GM12878 (cell line): ENCODE data around the gene ZNF41. TPM values are rescaled to one million over a fixed set of nuclear protein-coding genes. Genes with fewer than 3 reads are reported as not detected.

Source experiments
- ATAC-seq: fragments of 200-7000 bp; cut with Tn5 transposase; 3 replicates; pipeline ENCODE4 v1.9.1; 2020; ENCODE audit warnings: mild to moderate bottlenecking, moderate library complexity
- BruUV-seq: library from RNA; stranded (reverse); fragments of 400-500 nt; replicated peaks from 2 replicates; lab custom pipeline; 2021; lab: Mats Ljungman, UMichigan
- CTCF ChIA-PET: fragments of 300-600 bp; sonication (Branson Sonifier 250); formaldehyde crosslinking; extraction: SDS; loops from one replicate; lab custom pipeline; 2021; ENCODE audit warnings: inconsistent platforms; lab: Yijun Ruan, JAX
- POLR2A ChIA-PET: fragments of 350-600 bp; formaldehyde crosslinking; extraction: SDS; loops from one replicate; lab custom pipeline; 2021; ENCODE audit warnings: inconsistent platforms; lab: Charles Lee
- RAD21 ChIA-PET: fragments of 300-600 bp; sonication (Branson Sonifier 250); formaldehyde crosslinking; loops from one replicate; lab custom pipeline; 2023; ENCODE audit warnings: antibody characterized with exemption; ENCODE audit not compliant: unreplicated experiment; lab: Charles Lee
- SMC1A ChIA-PET: fragments of 300-600 bp; sonication (Branson Sonifier 250); formaldehyde crosslinking; loops from one replicate; lab custom pipeline; 2023; ENCODE audit not compliant: unreplicated experiment, uncharacterized antibody; lab: Charles Lee
- DNase-seq: peaks from one replicate; pipeline ENCODE4 v3.0.0-alpha.2; 2011; ENCODE audit warnings: low read depth, low spot score
- FAIRE-seq: peaks from 3 replicates; lab custom pipeline; 2011; peaks lifted over from hg19 to GRCh38; lab: Jason Lieb, UNC
- H2AFZ ChIP-seq: 2 replicates; pipeline ENCODE4 v1.6.0; 2011; ENCODE audit warnings: low read depth, low read length, control low read depth; ENCODE audit not compliant: control insufficient read depth
- H3K27ac ChIP-seq: 2 replicates; pipeline ENCODE4 v1.5.1; 2011; ENCODE audit warnings: control low read depth; ENCODE audit not compliant: control insufficient read depth, insufficient read depth
- H3K27me3 ChIP-seq, 2 experiments: replicated peaks in 1 of 2; 2 replicates each; pipeline versions ENCODE4 v1.6.0 to v1.6.1; 2011; ENCODE audit warnings: low read length in 1 of 2; ENCODE audit not compliant: control insufficient read depth in 2 of 2, insufficient read depth in 2 of 2
- H3K36me3 ChIP-seq, 2 experiments: 2 replicates each; pipeline ENCODE4 v1.5.1; 2011; ENCODE audit warnings: low read length in 1 of 2; ENCODE audit not compliant: control insufficient read depth in 2 of 2, insufficient read depth in 2 of 2
- H3K4me1 ChIP-seq: 2 replicates; pipeline ENCODE4 v1.6.1; 2011; ENCODE audit warnings: mild to moderate bottlenecking, low read length, moderate library complexity, mixed read lengths; ENCODE audit not compliant: control insufficient read depth, insufficient read depth
- H3K4me2 ChIP-seq: 2 replicates; pipeline ENCODE4 v1.6.0; 2011; ENCODE audit warnings: control low read depth; ENCODE audit not compliant: control insufficient read depth, insufficient read depth
- H3K4me3 ChIP-seq: fragments of 200-600 bp; sonication (generic); 2 replicates; pipeline ENCODE4 v1.5.1; 2016
- H3K79me2 ChIP-seq: 2 replicates; pipeline ENCODE4 v1.6.0; 2011; ENCODE audit warnings: low read length; ENCODE audit not compliant: control insufficient read depth, insufficient read depth
- H3K9ac ChIP-seq: 2 replicates; pipeline ENCODE4 v1.8.0; 2011; ENCODE audit warnings: low read length, control low read depth, mixed read lengths; ENCODE audit not compliant: control insufficient read depth, insufficient read depth
- H3K9me3 ChIP-seq: replicated peaks from 3 replicates; pipeline ENCODE4 v1.5.1; 2011; ENCODE audit warnings: mild to moderate bottlenecking, low read length; ENCODE audit not compliant: control insufficient read depth, insufficient read depth
- H4K20me1 ChIP-seq: 2 replicates; pipeline ENCODE4 v1.6.0; 2011; ENCODE audit not compliant: control insufficient read depth, insufficient read depth
- CHD4 ChIP-seq: fragments of 200-600 bp; sonication (generic); IDR thresholded peaks from 2 replicates; pipeline ENCODE4 v1.6.1; 2016; ENCODE audit warnings: mild to moderate bottlenecking
- MYB ChIP-seq: fragments of 150-350 bp; IDR thresholded peaks from 2 replicates; pipeline ENCODE4 v1.6.1; 2014; ENCODE audit warnings: mild to moderate bottlenecking, low read depth, low read length, borderline replicate concordance
- NRF1 ChIP-seq: conservative IDR thresholded peaks from 2 replicates; pipeline ENCODE4 v1.6.1; 2011; ENCODE audit warnings: mild to moderate bottlenecking, low read depth, low read length, improper control_type of control experiment
- PML ChIP-seq: IDR thresholded peaks from 2 replicates; pipeline ENCODE4 v1.6.1; 2012; ENCODE audit warnings: low read length, inconsistent platforms
- POLR2AphosphoS5 ChIP-seq: IDR thresholded peaks from 2 replicates; pipeline ENCODE4 v1.6.1; 2011; ENCODE audit warnings: mild to moderate bottlenecking, low read length, inconsistent platforms
- RB1 ChIP-seq: fragments of 450-650 bp; formaldehyde crosslinking; IDR thresholded peaks from 2 replicates; pipeline ENCODE4 v1.6.1; 2017; ENCODE audit warnings: mild to moderate bottlenecking, borderline replicate concordance
- TAF1 ChIP-seq: IDR thresholded peaks from 2 replicates; pipeline ENCODE4 v1.6.1; 2011; ENCODE audit warnings: mild to moderate bottlenecking, low read depth, low read length, borderline replicate concordance
- TBL1XR1 ChIP-seq: IDR thresholded peaks from 2 replicates; pipeline ENCODE4 v1.6.1; 2012; ENCODE audit warnings: low read depth, low read length, improper control_type of control experiment
- WGBS: methylation state at CpG from one replicate; pipeline ENCODE4 v1.1.6; 2016; ENCODE audit warnings: low lambda C conversion rate; ENCODE audit not compliant: insufficient replicate concordance, insufficient coverage; ENCODE audit errors: missing lambda C conversion rate; 5-methylcytosine and 5-hydroxymethylcytosine counted together
- in situ Hi-C: fragments of 300-500 bp; cut with MboI; formaldehyde crosslinking; loops from 9 replicates; pipeline ENCODE4 v1.14.3; 2018; ENCODE audit warnings: mixed read lengths
- intact Hi-C: fragments of 100-400 bp; cut with micrococcal nuclease; formaldehyde crosslinking; loops from one replicate; pipeline ENCODE4 v1.14.2; 2022; ENCODE audit not compliant: unreplicated experiment
- polyA plus RNA-seq, 11 experiments: library from polyadenylated mRNA; depleted of rRNA in 4 of 11; unstranded in 6 of 11; stranded (reverse) in 5 of 11; fragments of >200 nt; fragmentation: Nextera tagmentation in 4 of 11; fragmentation: Illumina TruSeq in 1 of 11; extraction: Ambion mirVana in 4 of 11; extraction: Trizol in 1 of 11; gene quantifications; 1 replicate in 1 of 11; 2 replicates in 10 of 11; pipeline versions ENCODE4 v1.2.1 to v1.2.3, GENCODE V29; 2011 to 2016; ENCODE audit warnings: inconsistent platforms in 2 of 11, missing spikeins in 2 of 11, low read depth in 1 of 11
- total RNA-seq, 4 experiments: library from RNA; depleted of rRNA in 3 of 4; stranded (reverse); fragments of >200 nt in 3 of 4; fragmentation: Illumina TruSeq in 1 of 4; extraction: Trizol in 1 of 4; gene quantifications; 2 replicates each; pipeline versions ENCODE4 v1.2.1 to v1.2.3, GENCODE V29; 2013 to 2021
- TF ChIP-seq, protein P1 (sequence below): fragments of 450-650 bp; IDR thresholded peaks from 2 replicates; pipeline ENCODE4 v1.6.1; 2018; ENCODE audit warnings: mild to moderate bottlenecking, low read depth, moderate library complexity; ENCODE audit not compliant: partially characterized antibody
- TF ChIP-seq, protein P2 (sequence below): fragments of 450-650 bp; IDR thresholded peaks from 2 replicates; pipeline ENCODE4 v1.6.1; 2016; ENCODE audit warnings: mild to moderate bottlenecking
- TF ChIP-seq, protein P3 (sequence below): IDR thresholded peaks from 2 replicates; pipeline ENCODE4 v1.6.1; 2011; ENCODE audit warnings: mild to moderate bottlenecking, low read depth, low read length, moderate library complexity; ENCODE audit not compliant: insufficient replicate concordance

The ZNF41 gene
- total and polyA plus RNA-seq, 10 of the 15 experiments (the other 5 are each of a cell fraction or from before 2014, with no cell fraction given): 0.95 to 10.6 (median 7.5) TPM

DNA sequence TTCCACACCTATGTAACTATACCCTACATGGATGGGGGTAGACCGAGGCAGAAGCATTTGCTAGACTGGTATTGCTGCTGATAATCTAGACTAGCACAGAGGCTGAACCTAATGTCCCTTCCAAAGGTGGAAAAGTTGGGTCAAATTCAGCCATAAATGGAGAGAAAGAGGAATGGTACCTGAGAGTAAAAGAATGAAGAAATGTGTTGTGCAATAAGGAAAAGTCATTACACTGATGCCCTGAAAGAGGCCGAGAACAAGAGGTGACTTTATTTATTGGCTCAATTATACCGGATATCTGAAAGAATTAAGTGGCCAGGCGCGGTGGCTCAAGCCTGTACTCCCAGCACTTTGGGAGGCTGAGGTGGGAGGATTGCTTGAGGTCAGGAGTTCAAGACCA is 52.1 kb downstream of the ZNF41 start:
- no peak for ATAC-seq
- Histone ChIP-seq H3K27me3 (no peaks in the 10 kb centered on the region), H3K9me3 (no peaks in the 10 kb centered on the region; the same call in 2 of the 3 replicates), H3K27ac (no peak overlapping the region), H3K4me3 (no peak overlapping the region), H3K4me2 (no peak overlapping the region), H2AFZ (no peak overlapping the region), H3K4me1 (no peaks in the 10 kb centered on the region), H3K36me3 (no peaks in the 10 kb centered on the region), H4K20me1 (no peaks in the 10 kb centered on the region), H3K9ac (no peak overlapping the region), H3K79me2 (no peaks in the 10 kb centered on the region)
- in situ Hi-C loops (no loop called here), intact Hi-C loops (no loop called here)
- ChIA-PET RAD21 (no interaction called here), SMC1A (no interaction called here), POLR2A (no interaction called here), CTCF (no interaction called here)
- TF ChIP-seq CHD4 (no peak), MYB (no peak)
- WGBS: 66% methylated on average over 5 of the region's 5 CpGs
- no peak for DNase-seq
- no TSS peak for BruUV-seq
- FAIRE-seq: no peak

DNA sequence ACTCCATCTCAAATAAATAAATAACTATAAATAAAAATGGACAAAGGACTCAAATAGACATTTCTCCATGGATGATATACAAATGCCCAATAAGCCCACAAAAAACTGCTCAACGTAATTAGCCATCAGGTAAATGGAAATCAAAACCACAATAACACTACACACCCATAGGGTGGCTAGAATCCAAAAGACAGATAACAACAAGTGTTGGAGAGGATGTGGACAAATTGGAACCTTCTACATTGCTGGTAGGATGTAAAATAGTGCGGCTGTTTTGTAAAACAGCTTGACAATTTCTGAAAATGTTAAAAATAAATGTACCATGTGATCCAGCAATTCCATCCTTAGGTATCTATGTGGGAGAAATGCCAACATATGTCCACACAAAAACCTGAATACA is 60.6 kb downstream of the ZNF41 start:
- Histone ChIP-seq H3K36me3 (no peaks in the 10 kb centered on the region), H3K9me3 (no peaks in the 10 kb centered on the region; the same call in 2 of the 3 replicates), H3K4me3 (no peak overlapping the region), H3K4me1 (no peaks in the 10 kb centered on the region), H3K4me2 (no peak overlapping the region), H3K27ac (no peak overlapping the region), H2AFZ (no peak overlapping the region), H3K27me3 (no peaks in the 10 kb centered on the region), H3K9ac (no peak overlapping the region), H4K20me1 (no peaks in the 10 kb centered on the region), H3K79me2 (no peaks in the 10 kb centered on the region)
- ChIA-PET RAD21 (no interaction called here), SMC1A (no interaction called here), POLR2A (no interaction called here), CTCF (no interaction called here)
- ATAC-seq (no peak), DNase-seq (no peak), FAIRE-seq (no peak)
- in situ Hi-C loops: no loop called here
- intact Hi-C loops: no loop called here
- no TSS peak for BruUV-seq
- 29% methylated on average over 2 of the region's 2 CpGs for WGBS
- TF ChIP-seq, protein P1, sequence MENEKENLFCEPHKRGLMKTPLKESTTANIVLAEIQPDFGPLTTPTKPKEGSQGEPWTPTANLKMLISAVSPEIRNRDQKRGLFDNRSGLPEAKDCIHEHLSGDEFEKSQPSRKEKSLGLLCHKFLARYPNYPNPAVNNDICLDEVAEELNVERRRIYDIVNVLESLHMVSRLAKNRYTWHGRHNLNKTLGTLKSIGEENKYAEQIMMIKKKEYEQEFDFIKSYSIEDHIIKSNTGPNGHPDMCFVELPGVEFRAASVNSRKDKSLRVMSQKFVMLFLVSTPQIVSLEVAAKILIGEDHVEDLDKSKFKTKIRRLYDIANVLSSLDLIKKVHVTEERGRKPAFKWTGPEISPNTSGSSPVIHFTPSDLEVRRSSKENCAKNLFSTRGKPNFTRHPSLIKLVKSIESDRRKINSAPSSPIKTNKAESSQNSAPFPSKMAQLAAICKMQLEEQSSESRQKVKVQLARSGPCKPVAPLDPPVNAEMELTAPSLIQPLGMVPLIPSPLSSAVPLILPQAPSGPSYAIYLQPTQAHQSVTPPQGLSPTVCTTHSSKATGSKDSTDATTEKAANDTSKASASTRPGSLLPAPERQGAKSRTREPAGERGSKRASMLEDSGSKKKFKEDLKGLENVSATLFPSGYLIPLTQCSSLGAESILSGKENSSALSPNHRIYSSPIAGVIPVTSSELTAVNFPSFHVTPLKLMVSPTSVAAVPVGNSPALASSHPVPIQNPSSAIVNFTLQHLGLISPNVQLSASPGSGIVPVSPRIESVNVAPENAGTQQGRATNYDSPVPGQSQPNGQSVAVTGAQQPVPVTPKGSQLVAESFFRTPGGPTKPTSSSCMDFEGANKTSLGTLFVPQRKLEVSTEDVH: no peak
- TF ChIP-seq POLR2AphosphoS5 (no peak), TAF1 (no peak), PML (no peak), TBL1XR1 (no peak), RB1 (no peak), NRF1 (no peak)
- TF ChIP-seq, protein P2, sequence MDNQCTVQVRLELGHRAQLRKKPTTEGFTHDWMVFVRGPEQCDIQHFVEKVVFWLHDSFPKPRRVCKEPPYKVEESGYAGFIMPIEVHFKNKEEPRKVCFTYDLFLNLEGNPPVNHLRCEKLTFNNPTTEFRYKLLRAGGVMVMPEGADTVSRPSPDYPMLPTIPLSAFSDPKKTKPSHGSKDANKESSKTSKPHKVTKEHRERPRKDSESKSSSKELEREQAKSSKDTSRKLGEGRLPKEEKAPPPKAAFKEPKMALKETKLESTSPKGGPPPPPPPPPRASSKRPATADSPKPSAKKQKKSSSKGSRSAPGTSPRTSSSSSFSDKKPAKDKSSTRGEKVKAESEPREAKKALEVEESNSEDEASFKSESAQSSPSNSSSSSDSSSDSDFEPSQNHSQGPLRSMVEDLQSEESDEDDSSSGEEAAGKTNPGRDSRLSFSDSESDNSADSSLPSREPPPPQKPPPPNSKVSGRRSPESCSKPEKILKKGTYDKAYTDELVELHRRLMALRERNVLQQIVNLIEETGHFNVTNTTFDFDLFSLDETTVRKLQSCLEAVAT: no peak
- TF ChIP-seq, protein P3, sequence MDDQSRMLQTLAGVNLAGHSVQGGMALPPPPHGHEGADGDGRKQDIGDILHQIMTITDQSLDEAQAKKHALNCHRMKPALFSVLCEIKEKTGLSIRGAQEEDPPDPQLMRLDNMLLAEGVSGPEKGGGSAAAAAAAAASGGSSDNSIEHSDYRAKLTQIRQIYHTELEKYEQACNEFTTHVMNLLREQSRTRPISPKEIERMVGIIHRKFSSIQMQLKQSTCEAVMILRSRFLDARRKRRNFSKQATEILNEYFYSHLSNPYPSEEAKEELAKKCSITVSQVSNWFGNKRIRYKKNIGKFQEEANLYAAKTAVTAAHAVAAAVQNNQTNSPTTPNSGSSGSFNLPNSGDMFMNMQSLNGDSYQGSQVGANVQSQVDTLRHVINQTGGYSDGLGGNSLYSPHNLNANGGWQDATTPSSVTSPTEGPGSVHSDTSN: no peak
